NAMALWA (cell line): Measurements from ENCODE around the gene CATSPERZ.

Experiments
- DNase-seq: peaks from one replicate; pipeline ENCODE4 v3.0.0-alpha.2; 2015; ENCODE audit warnings: low spot score

The CATSPERZ gene

DNA sequence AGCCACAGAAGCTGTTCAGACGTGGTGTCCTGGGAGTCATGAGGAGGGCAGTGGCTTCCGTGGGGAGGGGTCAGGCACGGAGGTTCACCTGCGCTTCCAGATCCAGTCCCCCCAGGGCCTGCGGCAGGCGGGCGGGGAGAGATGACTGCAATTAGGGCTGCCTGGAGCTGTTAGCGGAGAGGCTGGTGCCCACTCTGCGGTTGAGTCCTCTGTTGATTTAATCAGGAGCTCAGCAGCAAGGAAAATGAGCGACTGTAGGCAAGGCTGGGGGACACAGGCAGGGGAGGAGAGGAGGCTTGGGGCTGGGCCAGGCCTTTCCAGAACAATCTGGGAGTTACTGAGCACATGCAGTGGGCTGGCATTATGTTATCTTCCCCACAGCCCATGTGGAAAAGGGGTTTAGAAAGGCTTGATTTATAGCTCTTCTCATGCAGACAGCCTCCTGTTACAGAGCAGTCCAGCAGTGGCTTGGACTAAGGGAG is 35.7 kb upstream of the CATSPERZ start:
- no peak for DNase-seq

DNA sequence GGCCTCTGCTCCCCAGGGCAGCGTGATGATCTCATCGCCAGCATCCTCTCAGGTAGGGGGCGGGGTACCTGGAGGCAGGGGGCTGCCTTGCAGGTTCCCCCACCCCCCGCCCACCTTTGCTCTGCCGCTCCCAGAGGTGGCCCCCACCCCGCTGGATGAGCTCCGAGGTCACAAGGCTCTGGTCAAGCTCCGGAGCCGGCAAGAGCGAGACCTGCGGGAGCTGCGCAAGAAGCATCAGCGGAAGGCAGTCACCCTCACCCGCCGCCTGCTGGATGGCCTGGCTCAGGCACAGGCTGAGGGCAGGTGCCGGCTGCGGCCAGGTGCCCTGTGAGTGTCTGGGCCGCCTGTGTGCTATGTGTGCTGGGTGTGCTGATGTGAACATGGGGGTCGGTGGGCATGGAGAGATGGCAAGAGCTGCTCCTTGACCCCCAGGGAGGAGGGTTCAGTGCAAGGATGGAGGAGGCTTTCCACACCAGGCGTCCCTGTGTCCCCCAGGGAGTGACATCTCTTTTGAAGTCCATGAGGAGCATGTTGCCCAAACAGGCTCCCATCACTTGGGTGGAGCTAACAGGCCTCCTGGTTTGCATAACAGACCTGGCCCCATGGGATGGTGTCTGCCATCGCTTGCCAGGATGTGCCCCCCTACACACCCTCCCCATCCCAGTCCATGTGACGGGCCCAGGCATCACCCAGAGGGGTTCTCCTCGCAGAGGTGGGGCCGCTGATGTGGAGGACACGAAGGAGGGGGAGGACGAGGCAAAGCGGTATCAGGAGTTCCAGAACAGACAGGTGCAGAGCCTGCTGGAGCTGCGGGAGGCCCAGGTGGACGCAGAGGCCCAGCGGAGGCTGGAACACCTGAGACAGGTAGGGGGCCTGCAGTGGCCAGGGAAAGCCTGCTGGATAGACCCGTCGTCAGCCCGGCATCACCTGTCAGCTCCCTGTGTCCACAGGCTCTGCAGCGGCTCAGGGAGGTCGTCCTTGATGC is 34.7 kb upstream of the CATSPERZ start:
- DNase-seq: no peak

DNA sequence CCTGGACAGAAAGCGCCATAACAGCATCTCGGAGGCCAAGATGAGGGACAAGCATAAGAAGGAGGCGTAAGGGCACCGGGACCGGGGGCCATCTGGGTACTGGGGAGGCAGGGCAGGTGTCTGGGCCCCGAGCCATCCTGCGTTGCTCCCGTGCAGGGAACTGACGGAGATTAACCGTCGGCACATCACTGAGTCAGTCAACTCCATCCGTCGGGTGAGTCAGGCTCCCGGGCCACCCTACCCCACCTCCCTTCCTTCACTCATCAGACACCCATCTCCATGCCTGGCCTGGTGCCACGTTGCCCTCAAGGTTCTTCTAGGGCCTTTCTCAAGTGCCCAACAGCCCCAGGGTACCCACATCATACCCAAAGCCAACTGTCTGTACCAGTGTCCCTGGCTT is 33.8 kb upstream of the CATSPERZ start:
- DNase-seq: no peak

DNA sequence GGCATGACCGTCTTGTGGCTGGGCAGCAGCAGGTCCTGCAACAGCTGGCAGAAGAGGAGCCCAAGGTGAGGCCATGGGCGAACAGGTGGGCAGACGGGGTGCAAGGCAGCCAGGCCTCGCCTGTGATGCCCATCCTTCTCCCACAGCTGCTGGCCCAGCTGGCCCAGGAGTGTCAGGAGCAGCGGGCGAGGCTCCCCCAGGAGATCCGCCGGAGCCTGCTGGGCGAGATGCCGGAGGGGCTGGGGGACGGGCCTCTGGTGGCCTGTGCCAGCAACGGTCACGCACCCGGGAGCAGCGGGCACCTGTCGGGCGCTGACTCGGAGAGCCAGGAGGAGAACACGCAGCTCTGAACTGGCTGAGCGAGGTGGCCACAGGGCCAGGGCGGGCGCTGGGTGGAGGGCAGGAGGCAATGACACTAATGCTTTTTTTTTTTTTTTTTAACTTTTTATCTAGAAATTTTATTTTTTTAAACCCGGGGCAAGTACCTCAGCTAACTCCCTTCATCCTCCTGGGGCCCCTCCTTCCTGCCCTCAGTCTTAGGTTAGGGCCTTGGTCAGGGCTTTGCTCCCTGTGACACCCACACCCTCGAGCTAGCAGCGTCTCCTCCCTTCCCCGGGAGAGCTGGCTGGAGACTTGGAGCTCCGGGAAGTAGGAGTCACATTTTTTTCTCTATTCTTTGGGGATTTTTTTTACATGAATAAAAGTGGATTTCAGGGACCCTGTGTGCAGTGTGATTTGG is 32.8 kb upstream of the CATSPERZ start:
- DNase-seq: no peak

DNA sequence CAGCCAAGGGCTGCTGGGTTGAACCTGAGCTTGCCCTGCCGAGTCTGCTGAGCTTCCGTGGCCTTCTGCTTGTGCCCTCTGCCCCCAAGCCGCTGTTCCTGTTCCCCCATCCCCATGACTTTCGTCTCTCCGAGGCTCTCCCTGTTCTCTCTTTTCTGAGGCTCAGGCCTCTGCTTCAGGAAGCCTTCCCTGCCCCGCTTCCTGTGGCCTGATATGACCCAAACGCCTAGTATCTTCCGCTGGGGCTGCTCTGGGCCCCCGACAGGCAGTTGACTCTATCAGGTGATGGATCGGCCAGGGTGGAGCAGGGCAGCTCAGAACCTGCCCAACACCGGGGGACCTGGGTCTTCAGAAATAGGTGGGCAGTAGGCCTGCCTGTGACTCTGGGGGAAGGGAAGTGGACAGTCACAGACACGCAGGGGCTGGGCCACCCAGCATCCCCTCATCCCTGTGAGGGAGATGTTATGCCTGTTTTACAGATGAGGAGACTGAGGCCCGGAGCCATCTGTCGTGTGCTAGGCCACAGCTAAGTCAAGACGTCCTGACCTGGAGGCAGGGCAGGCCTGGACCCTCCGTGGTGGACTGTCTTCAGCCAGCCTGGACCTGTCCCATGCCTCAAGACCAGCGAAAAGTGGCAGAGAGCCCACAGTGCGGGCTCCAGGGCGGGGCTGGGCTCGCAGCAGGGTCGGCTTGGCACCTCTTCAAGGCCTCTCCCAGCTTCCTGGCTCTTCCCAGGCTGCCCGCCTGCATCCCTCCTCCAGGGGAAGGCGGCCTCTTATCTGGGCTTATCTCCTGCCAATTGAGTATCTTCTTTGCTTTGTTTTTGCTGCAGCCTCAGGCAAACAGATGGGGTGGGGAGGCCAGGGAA is 31.9 kb upstream of the CATSPERZ start:
- no peak for DNase-seq

DNA sequence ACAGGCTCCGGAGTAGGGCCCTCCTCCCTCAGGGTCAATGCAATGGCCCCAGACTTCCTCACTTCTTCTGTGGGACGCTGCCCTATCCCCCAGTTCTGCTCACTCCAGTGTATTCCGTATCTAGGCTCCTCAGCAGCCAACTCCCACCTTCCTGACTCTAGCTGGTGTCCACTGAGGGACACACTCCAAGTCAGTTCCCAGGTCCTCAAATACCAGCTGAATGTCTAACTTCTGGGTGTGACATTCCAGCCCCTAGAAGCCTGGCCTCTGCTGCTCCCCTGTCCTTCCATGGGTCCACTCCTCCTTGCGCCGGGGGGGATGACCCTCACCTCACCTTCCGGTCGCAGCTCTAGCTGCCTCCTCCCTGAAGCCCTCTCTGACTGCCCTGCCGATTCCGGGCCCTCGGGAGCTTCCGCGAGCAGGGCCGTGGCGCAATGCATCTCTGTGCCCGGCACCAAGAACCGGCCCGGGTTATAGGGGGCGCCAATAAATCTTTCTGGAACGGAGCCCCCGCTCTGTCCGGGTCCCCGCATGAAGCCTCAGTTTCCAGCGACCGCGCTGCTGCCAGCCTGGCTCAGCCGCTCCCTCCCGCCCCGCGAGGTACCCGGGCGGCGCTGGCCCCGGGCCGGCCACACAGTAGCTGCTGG is 31.1 kb upstream of the CATSPERZ start:
- peak; percentile 50 for DNase-seq

DNA sequence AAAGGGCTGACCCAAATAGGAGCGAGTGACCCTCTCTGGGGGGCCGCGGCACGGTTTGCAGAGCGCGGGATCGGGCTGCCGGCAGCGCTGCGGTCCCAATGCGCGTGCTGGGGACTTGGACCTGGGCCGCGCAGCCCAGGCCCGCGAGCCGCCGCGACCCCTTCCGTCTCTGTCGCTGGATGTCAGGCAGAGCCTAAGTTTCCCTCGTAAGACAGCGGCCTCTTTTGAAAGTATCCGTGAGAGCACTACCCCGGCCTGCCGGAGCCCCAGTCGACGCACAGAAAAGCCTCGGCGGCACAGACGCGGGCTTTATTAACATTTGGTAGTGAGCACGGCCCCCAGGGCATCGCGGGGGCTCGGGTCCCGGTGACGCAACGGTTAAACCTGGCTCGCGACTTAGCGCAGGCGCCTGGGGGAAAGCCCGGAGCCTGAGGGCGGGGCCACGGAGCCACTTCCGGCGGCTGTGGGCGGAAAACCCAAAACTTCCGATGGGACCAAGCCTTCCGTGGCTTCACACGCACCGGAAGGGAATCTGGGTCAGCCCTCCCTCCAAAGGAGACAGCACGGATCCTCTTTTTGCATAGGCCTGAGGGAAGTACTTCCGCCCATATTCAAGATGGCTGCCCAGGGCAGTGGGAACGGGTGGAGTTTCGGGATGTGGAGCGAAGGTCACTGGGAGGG is 30.5 kb upstream of the CATSPERZ start:
- DNase-seq: peak; percentile 99

DNA sequence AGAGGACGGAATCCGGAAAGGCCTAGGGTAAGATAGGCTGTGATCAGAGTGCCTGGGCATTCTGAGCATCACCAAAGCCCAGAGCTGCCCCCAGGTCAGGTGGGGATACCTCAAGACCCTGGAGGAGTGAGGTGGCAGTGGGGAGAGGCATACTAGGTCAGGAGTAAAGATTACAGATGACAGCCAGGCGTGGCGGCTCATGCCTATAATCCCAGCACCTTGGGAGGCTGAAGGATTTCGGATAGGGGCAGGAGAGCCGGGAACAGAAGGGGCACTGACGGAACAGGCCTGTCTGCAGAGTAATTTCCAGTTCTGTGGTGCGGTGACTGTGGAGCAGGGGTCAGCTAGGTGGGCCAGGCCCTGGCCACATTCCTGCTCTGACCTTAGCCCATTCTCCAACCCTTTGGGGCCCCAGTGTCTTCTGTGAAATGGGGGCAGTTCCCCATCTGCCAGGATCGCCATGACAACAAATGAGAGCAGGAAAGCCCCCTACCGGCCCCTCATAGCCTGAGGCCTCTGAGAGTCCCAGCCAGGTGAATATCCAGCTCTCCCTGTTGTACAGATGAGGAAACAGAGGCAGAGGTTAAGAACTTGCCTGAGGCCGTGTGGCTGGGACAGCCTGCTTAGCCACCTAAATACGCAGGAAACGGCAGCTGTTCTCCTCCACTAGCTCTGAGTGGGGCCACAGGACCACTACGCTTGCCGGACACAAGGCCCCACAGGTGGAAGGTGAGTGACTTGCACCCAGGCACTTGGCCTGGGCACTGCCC is 24.9 kb upstream of the CATSPERZ start:
- no peak for DNase-seq

DNA sequence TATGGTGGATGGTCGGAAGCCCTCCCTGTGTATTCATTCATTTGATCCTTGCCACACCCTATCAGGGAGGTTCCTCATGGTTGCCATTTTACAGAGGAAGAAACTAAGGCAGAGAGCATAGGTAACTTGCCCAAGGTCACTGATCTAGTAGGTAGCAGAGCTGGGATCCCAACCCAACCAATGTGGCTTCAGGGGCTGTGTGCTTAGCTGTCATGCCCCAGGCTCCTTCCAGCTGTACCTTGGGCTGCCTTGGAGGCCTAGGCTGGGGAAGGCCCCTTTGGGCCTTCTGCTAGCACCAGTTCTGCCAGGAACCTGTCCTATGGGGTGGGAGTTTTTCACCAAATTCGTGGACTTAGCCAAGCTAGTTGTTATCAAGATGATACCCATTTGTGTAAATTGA is 24.3 kb upstream of the CATSPERZ start:
- DNase-seq: no peak

DNA sequence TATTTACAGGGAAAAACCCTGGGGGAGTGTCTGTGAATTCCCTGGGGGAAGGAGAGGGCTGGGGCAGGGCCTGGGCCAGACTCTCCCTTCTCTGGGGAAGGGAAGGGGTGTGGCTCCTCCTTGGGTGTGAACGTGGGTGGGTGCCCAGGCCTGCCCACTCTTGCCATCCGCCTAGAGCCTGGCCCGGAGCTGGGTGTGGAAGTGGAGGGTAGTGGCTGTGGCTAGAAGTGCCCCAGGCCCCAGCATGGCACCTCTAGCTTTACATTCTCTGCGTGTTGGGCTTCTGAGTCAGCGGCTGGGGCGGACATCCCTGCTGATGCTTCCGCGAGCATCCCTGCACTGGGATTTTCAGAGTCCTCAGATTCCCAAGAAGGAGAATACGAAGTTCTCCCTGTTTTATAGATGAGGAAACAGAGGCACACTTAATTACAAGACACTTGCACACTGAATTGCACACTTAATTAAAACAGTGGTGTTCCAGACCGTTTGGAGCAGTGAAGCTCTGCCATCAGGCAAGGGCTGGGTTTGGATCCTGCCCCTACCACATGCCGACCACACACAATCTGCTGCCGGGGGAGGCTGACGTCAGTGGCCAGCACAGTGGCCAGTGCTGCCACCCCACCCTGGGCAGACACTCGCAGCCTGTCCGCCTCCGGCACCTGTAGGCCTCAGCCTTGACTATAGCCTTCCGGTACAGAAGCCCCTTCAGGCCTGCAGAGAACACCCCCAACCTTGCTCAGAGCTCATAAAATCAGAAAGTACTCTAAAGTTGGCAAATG is 23.3 kb upstream of the CATSPERZ start:
- no peak for DNase-seq

DNA sequence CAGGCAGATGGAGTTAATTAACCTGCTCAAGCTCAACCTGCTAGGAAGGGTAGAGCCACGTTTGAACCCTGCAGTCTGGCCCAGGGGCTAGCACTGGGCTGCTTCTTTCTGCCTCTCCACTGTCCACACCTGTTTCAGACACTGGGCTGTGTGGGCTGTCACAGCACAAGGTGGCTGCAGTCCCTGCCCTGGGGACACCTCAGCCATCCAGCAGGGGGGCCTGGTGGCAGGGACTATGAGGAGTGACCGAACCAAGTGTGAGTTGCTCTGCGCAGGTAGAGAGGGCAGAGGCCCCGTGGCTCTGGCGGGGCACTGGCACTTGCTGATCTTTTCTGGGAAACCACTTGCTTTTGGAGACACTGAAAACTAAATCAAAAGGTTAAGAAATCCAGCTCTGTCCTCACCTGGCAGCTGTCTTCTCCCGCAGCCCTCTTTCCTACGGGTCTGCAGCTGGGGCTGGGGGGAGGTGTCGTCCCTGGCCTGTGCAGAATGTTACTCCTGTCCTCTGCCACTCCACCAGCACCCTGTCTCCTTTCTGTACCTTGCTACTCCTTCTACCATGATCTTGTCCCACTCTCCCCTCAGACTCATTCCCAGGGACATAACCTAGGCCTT is 21.5 kb upstream of the CATSPERZ start:
- no peak for DNase-seq

DNA sequence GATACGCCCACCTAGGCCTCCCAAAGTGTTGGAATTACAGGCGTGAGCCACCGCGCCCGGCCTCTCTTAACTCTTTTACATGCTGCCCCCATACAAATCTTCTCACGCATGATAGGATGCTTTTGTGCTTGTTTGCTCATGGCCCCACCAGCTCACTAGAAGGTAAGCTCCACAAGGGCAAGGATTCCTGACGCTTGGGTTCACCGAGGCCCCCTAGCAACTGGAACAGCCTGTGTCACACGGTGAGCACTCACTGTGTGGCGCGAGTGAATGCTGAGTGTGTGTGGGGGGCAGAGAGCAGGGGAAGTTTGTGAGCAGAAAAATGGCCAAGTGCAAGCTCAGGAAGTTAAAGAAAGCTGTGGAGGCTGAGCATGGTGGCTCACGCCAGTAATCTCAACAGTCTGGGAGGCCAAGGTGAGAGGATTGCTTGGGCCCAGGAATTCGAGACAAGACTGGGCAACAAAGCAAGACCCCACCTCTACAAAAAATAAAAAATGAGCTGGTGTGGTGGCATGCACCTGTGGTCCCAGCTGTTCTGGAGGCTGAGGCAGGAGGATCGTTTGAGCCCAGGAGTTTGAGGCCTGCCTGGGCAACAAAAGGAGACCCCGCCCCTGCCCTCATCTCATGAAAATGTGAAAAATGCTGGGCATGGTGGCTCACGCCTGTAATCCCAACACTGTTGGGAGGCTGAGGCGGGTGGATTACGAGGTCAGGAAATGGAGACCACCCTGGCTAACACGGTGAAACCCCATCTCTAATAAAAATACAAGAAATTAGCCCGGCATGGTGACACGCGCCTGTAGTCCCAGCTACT is 18.0 kb upstream of the CATSPERZ start:
- DNase-seq: no peak

DNA sequence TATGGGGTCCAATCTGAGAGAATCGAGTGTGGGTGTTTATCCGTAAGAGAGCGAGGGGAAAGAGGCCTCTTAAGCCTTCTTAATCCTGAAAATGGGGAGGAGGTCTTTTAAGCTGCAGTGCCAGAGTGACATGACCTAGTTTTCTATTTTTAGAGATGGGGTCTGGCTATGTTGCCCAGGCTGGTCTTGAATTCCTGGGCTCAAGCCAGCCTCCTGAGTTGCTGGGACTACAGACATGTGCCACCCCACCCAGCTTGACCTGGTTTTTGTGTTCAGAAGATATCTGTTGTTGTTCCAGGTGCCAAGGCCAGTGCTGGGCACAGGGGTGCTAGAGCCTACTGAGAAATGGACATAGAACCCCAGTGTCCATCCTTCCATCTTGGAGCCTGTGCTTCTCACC is 17.1 kb upstream of the CATSPERZ start:
- no peak for DNase-seq

DNA sequence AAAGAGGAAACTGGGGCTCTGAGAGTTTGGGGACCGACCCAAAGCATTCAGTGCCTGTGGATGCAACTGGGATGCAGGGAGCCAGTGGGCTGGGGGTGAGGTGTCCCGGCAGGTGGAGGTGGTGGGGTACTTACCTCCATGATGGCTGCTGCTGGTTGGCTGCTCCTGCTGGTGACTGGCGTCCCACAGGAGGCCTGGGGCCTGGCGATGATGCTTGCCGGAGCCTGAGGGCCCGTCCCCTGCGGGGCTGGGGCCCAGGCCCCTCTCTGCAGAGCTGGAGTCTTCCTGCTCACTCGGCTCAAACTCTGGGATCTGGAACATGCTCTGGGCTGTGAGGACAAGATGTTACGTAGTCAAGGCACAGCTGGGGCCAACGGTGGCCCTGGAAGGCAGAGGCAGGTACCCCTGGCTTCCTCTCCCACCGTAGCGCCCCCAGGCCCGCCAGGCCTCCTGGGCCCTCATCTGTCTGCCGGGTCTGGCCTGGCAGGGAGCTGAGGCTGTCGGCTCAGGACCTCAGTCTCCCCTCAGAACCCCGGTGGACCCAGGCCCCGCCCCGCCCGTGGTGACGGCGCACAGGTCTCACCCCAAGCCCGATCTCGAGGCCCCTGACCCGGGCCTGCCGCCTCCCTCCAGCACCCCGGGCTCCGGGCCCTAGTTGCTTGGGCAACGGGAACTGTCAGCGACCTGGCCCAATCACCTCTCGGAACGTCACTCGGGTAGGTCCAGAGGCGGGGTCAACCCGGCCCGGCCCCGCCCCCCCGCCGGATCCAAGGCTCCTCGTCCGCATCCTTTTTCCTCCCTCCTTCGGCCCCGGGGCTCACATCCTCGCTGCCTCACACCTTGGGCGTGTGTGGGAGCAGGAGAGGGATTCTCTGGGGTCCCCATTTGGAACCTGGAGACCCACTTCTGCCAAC is 15.9 kb upstream of the CATSPERZ start, which contains the start of gene BAD:
Gene BAD, minus strand, starts transcription at position 618 of the 914 bp plus-strand sequence. Its CDS starts 297 bp downstream, at position 321.
- peak; percentile 95 for DNase-seq

DNA sequence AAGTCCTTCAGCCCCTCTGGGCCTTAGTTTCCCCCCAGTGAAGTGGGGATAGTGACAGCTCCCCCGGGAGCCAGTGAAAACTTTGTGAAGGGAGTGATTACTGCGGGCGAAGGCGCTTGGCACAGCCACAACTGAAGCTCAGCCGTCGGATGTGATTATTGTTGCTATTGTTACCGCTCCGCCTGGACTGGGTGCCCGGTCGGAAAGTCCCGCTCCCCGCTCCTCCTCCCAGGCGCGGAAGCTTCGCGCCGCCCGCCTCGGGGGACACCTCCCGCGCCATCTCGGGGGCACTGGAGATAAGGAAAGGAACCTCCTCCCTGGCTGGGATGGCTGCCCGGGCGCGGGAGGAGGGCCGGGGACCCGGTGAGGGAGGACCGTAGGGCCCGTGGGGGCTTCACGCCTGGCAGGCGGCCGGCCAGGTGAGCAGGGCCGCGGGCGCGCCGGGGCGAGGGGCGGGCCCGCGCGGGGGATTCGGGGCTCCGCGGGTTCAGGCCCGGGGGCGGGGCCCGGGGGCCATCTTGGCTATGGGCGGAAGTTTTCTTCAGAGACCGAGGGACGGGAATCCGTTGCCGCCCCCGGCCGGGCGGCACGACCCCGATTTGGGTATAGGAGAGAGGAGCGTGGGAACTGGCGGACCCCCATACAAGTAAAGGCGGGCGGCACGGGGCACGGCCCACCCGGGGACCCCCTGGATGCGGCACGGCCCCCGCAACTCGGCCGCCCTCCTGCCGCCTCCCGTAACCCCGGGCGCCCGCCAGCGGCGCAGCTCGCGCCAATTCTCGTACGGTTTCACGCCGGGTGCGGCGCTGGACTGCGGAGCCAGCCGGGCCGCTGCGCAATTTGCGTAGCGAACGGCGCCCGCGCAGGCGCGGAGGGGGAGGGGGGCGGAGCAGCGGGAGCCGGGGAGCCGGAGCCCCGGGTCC is 14.9 kb upstream of the CATSPERZ start, which contains the start of gene GPR137:
Gene GPR137, plus strand, starts transcription at position 887 of the 923 bp plus-strand sequence. CDS start 677 bp downstream, outside the sequence.
- peak; percentile 88 for DNase-seq
